Stimulated activated naive B cell treated with anti-CD40 and anti-IgM and Interleukin-4, amounts not matched to agents 10 μg/mL and 1 μg/mL and 100 μg/mL, for 72 hours (primary cell): ENCODE results near the gene RAB13.
"Not testable (repeated sequence)": the region's sequence is repeated elsewhere in the genome, so short reads cannot be mapped to it uniquely, and the experiment has no call there.

Source experiments
- ATAC-seq, 2 donors: fragments of 150-1000 bp; cut with Tn5 transposase; replicated peaks; 2 replicates each; pipeline ENCODE4 v1.10.0; 2021; ENCODE audit warnings: moderate library complexity in 1 of 2
- DNase-seq: peaks from one replicate; pipeline ENCODE4 v3.0.0; 2021
- H3K27ac Mint-ChIP-seq: one replicate; pipeline ENCODE4 v1.8.0; 2022; ENCODE audit warnings: mild to moderate bottlenecking, mixed read lengths
- H3K27me3 Mint-ChIP-seq, 2 donors: one replicate each; pipeline ENCODE4 v1.8.0; 2022; ENCODE audit warnings: mixed read lengths in 2 of 2
- H3K36me3 Mint-ChIP-seq, 2 donors: one replicate each; pipeline ENCODE4 v1.8.0; 2022; ENCODE audit warnings: mixed read lengths in 2 of 2, mild to moderate bottlenecking in 1 of 2
- H3K4me1 Mint-ChIP-seq, 2 donors: one replicate each; pipeline ENCODE4 v1.8.0; 2022; ENCODE audit warnings: mixed read lengths in 2 of 2, mild to moderate bottlenecking in 1 of 2
- H3K4me3 Mint-ChIP-seq, 2 donors: one replicate each; pipeline ENCODE4 v1.8.0; 2022; ENCODE audit warnings: mild to moderate bottlenecking in 2 of 2, mixed read lengths in 2 of 2, moderate library complexity in 1 of 2
- H3K9me3 Mint-ChIP-seq, 2 donors: one replicate each; pipeline ENCODE4 v1.8.0; 2022; ENCODE audit warnings: mixed read lengths in 2 of 2, mild to moderate bottlenecking in 1 of 2

The RAB13 gene

GRCh38 chr1:153985941-153986761 is at the start of gene RAB13:
TSS of gene RAB13 (minus strand) at chr1:153986339. CDS start at chr1:153986236, 103 bp downstream.
- DNase-seq (no peak), ATAC-seq (peak; percentile 31)
- peaks cover 13 to 21% of the 10 kb centered on the region in 2 donors for H3K36me3 Mint-ChIP-seq
- H3K27ac Mint-ChIP-seq, result peak within 1 kb of the TSS; percentile 89
- no peaks in the 10 kb centered on the region for H3K27me3 Mint-ChIP-seq
- peak within 1 kb of the TSS; percentile 88 to 94 for H3K4me3 Mint-ChIP-seq
- no peaks in the 10 kb centered on the region for H3K9me3 Mint-ChIP-seq
- H3K4me1 Mint-ChIP-seq, result peaks cover 33 to 53% of the 10 kb centered on the region in 2 donors

GRCh38 chr1:154033697-154034096 is 47.6 kb upstream of the RAB13 start:
- not testable (repeated sequence) for ATAC-seq, H3K9me3 Mint-ChIP-seq, H3K27ac Mint-ChIP-seq, H3K36me3 Mint-ChIP-seq, H3K4me1 Mint-ChIP-seq, H3K27me3 Mint-ChIP-seq, H3K4me3 Mint-ChIP-seq, DNase-seq

- Mint-ChIP-seq H3K27ac (no peak overlapping the region), H3K4me3 (no peak overlapping the region), H3K4me1 (no peaks in the 10 kb centered on the region), H3K9me3 (no peaks in the 10 kb centered on the region), H3K36me3 (no peaks in the 10 kb centered on the region), H3K27me3 (no peaks in the 10 kb centered on the region)
- no peak for ATAC-seq
- DNase-seq, result no peak
These were observed 33.8 kb upstream of the RAB13 start for GRCh38 chr1:154019940-154020339.

- DNase-seq (no peak), ATAC-seq (no peak)
- no peaks in the 10 kb centered on the region for H3K4me1 Mint-ChIP-seq
- no peak overlapping the region for H3K4me3 Mint-ChIP-seq
- no peaks in the 10 kb centered on the region for H3K36me3 Mint-ChIP-seq
- no peak overlapping the region for H3K27ac Mint-ChIP-seq
- H3K9me3 Mint-ChIP-seq, result no peaks in the 10 kb centered on the region
- no peaks in the 10 kb centered on the region for H3K27me3 Mint-ChIP-seq
These were observed 33.1 kb upstream of the RAB13 start for GRCh38 chr1:154019269-154019668.

- no peak overlapping the region for H3K27ac Mint-ChIP-seq
- no peak overlapping the region for H3K4me3 Mint-ChIP-seq
- ATAC-seq (no peak), DNase-seq (no peak)
- peaks cover 0 to 3% of the 10 kb centered on the region in 2 donors for H3K36me3 Mint-ChIP-seq
- no peaks in the 10 kb centered on the region for H3K27me3 Mint-ChIP-seq
- H3K9me3 Mint-ChIP-seq, result no peaks in the 10 kb centered on the region
- H3K4me1 Mint-ChIP-seq, result no peaks in the 10 kb centered on the region
These were observed 28.2 kb upstream of the RAB13 start for GRCh38 chr1:154014154-154014907.

- H3K4me1 Mint-ChIP-seq, ATAC-seq, DNase-seq, H3K27me3 Mint-ChIP-seq, H3K9me3 Mint-ChIP-seq, H3K36me3 Mint-ChIP-seq, H3K27ac Mint-ChIP-seq, H3K4me3 Mint-ChIP-seq: not testable (repeated sequence)
These were observed 26.4 kb upstream of the RAB13 start for GRCh38 chr1:154012543-154012942.

GRCh38 chr1:154012129-154012528 is 26.0 kb upstream of the RAB13 start:
- ATAC-seq, result no peak
- no peak overlapping the region for H3K27ac Mint-ChIP-seq
- no peaks in the 10 kb centered on the region for H3K9me3 Mint-ChIP-seq
- DNase-seq, result no peak
- H3K36me3 Mint-ChIP-seq, result peaks cover 0 to 3% of the 10 kb centered on the region in 2 donors
- H3K27me3 Mint-ChIP-seq, result no peaks in the 10 kb centered on the region
- H3K4me1 Mint-ChIP-seq, result no peaks in the 10 kb centered on the region
- H3K4me3 Mint-ChIP-seq, result no peak overlapping the region

- Mint-ChIP-seq H3K36me3 (peaks cover 2 to 3% of the 10 kb centered on the region in 2 donors), H3K27ac (no peak overlapping the region), H3K4me3 (no peak overlapping the region), H3K9me3 (no peaks in the 10 kb centered on the region), H3K4me1 (no peaks in the 10 kb centered on the region), H3K27me3 (no peaks in the 10 kb centered on the region)
- ATAC-seq (no peak), DNase-seq (no peak)
These were observed 20.0 kb upstream of the RAB13 start for GRCh38 chr1:154006136-154006535.

- ATAC-seq (no peak), DNase-seq (no peak)
- no peak overlapping the region for H3K27ac Mint-ChIP-seq
- no peaks in the 10 kb centered on the region for H3K4me1 Mint-ChIP-seq
- H3K36me3 Mint-ChIP-seq, result peaks cover 9 to 11% of the 10 kb centered on the region in 2 donors
- H3K4me3 Mint-ChIP-seq, result no peak overlapping the region
- no peaks in the 10 kb centered on the region for H3K27me3 Mint-ChIP-seq
- H3K9me3 Mint-ChIP-seq, result peaks cover 0 to 1% of the 10 kb centered on the region in 2 donors
These were observed 14.3 kb upstream of the RAB13 start for GRCh38 chr1:154000420-154000819.

GRCh38 chr1:153996882-153997281 is 10.7 kb upstream of the RAB13 start:
- H3K9me3 Mint-ChIP-seq, H3K27me3 Mint-ChIP-seq, DNase-seq, H3K27ac Mint-ChIP-seq, ATAC-seq, H3K4me3 Mint-ChIP-seq: not testable (repeated sequence)
- Mint-ChIP-seq H3K4me1 (peaks cover 7 to 17% of the 10 kb centered on the region in 2 donors), H3K36me3 (peaks cover 28 to 32% of the 10 kb centered on the region in 2 donors)

GRCh38 chr1:153995640-153996039 is 9.5 kb upstream of the RAB13 start:
- H3K27ac Mint-ChIP-seq, result peak overlapping the region; percentile 47
- peaks cover 38 to 45% of the 10 kb centered on the region in 2 donors for H3K36me3 Mint-ChIP-seq
- ATAC-seq (no peak), DNase-seq (no peak)
- H3K27me3 Mint-ChIP-seq, result no peaks in the 10 kb centered on the region
- H3K4me1 Mint-ChIP-seq, result peaks cover 15 to 28% of the 10 kb centered on the region in 2 donors
- no peak overlapping the region for H3K4me3 Mint-ChIP-seq
- H3K9me3 Mint-ChIP-seq, result peaks cover 0 to 1% of the 10 kb centered on the region in 2 donors

- DNase-seq (no peak), ATAC-seq (no peak)
- H3K36me3 Mint-ChIP-seq, result peaks cover 40 to 49% of the 10 kb centered on the region in 2 donors
- peaks cover 0 to 1% of the 10 kb centered on the region in 2 donors for H3K9me3 Mint-ChIP-seq
- peak overlapping the region; percentile 47 for H3K27ac Mint-ChIP-seq
- H3K27me3 Mint-ChIP-seq, result no peaks in the 10 kb centered on the region
- peaks cover 19 to 32% of the 10 kb centered on the region in 2 donors for H3K4me1 Mint-ChIP-seq
- no peak overlapping the region for H3K4me3 Mint-ChIP-seq
These were observed 9.1 kb upstream of the RAB13 start for GRCh38 chr1:153995202-153995601.

- Mint-ChIP-seq H3K27me3 (no peaks in the 10 kb centered on the region), H3K4me3 (peak overlapping the region; percentile 94 to 98), H3K9me3 (peaks cover 0 to 1% of the 10 kb centered on the region in 2 donors), H3K4me1 (peaks cover 26 to 46% of the 10 kb centered on the region in 2 donors), H3K27ac (peak overlapping the region; percentile 100), H3K36me3 (peaks cover 39 to 49% of the 10 kb centered on the region in 2 donors)
- no peak for ATAC-seq
- DNase-seq, result no peak
These were observed 5.7 kb upstream of the RAB13 start for GRCh38 chr1:153991806-153992205.

- Mint-ChIP-seq H3K27me3 (no peaks in the 10 kb centered on the region), H3K4me1 (peaks cover 29 to 52% of the 10 kb centered on the region in 2 donors), H3K9me3 (peaks cover 0 to 1% of the 10 kb centered on the region in 2 donors), H3K27ac (peak overlapping the region; percentile 100), H3K4me3 (peak overlapping the region; percentile 94 to 98), H3K36me3 (peaks cover 37 to 49% of the 10 kb centered on the region in 2 donors)
- ATAC-seq (no peak), DNase-seq (no peak)
These were observed 5.1 kb upstream of the RAB13 start for GRCh38 chr1:153991151-153991630.
